ENCODE data around the gene FBXL16.
"Not testable (repeated sequence)": the region's sequence is repeated elsewhere in the genome, so short reads cannot be mapped to it uniquely, and the experiment has no call there.

FBXL16 gene

GRCh38 chr16:749010-749409 is 43.4 kb upstream of the FBXL16 start:
- CTCF ChIA-PET: interaction anchor here (1.7 to 1.8 kb wide), 2 partner anchors 11 to 37 kb away, joined by 4 to 5 read pairs; partner anchors contain the start of gene MSLN
- no peak for TF ChIP-seq CTCF (IDR thresholded peaks at IDR 0.05; ENCODE audit: control extremely low read depth, extremely low read depth, low read depth, missing control alignments)
- POLR2A ChIA-PET: no interaction called here
- no peak for DNase-seq (ENCODE audit: extremely low spot score)

DNA sequence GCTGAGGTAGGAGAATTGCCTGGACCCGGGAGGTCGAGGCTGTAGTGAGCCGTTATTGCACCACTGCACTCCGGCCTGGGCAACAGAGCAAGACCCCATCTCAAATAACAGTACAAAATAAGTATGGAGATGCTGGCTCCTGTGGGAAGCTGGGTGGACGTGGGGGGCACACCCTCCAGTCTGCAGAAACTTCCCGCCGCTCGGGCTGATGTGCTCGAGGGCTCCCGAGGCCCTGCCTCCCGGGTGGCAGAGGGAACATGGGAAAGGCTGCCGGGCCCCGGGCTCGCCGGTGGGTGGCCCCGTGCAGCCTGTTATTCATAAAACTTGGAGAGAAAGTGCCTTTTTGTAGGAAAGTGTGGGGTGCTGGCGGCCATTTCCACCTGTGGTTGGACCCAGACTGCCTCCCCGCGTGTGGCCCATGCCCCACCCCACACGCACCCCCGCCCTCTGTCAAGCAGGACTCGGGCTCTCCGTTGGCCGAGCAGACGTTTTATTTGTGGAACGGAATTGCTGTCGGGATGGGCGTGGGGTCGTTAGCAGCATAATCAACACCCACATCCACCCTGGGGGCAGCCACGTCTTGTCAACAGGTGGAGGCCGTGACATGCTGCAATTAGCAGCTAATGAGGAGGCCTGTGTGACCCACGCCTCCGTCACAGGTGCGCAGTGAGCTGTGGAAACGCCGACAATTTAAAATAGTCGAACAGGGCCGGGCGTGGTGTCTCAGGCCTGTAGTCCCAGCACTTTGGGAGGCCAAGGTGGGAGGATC is 42.6 kb upstream of the FBXL16 start:
- CTCF ChIA-PET: no interaction called here
- DNase-seq (ENCODE audit: extremely low spot score): no peak
- TF ChIP-seq CTCF (IDR thresholded peaks at IDR 0.05; ENCODE audit: control extremely low read depth, extremely low read depth, low read depth, missing control alignments): no peak
- POLR2A ChIA-PET: no interaction called here

DNA sequence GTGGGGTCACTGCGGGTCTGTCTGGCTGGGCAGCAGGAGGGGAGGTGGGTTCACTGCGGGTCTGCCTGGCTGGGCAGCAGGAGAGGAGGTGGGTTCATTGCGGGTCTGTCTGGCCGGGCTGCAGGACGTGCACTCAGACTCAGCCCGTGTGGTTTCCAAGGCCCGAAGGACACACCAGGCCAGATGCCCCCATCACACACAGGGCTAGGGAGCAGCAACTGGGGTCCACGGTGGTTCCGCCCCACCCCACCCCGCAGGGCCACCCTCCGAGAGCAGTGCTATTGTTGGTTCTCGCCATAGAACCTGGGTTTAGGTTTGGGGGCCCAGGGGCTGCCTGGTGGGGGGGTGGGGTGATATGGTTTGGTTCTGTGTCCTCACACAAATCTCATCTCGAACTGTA is 41.0 kb upstream of the FBXL16 start:
- no peak for DNase-seq (ENCODE audit: extremely low spot score)
- ChIA-PET CTCF (no interaction called here), POLR2A (no interaction called here)
- TF ChIP-seq CTCF (IDR thresholded peaks at IDR 0.05; ENCODE audit: control extremely low read depth, extremely low read depth, low read depth, missing control alignments): no peak

DNA sequence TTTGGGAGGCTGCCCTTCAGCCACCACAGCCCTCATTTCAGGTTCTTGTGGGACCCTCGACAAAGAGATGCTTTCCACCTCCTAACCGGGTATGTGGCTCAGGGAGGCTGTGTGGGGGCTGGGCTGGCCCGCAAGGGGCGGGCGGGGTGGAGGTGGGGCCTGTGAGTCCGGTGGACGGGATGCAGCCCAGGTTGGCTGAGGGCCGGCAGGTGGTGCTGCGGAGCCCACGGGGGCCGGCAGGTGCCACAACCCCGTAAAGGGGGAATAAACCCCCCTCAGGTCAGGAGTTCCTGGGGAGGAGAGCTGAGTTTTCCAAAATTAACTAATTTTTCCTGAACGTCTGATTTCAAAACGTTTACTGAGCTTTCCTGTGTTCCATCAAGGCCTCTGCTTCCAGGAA is 40.1 kb upstream of the FBXL16 start:
- ChIA-PET POLR2A (no interaction called here), CTCF (interaction anchor here (1.0 to 1.4 kb wide), 3 partner anchors 10 to 357 kb away, joined by 3 to 4 read pairs (median 3); no protein-coding TSS in a partner anchor)
- peak; percentile 71 for DNase-seq (ENCODE audit: extremely low spot score)

DNA sequence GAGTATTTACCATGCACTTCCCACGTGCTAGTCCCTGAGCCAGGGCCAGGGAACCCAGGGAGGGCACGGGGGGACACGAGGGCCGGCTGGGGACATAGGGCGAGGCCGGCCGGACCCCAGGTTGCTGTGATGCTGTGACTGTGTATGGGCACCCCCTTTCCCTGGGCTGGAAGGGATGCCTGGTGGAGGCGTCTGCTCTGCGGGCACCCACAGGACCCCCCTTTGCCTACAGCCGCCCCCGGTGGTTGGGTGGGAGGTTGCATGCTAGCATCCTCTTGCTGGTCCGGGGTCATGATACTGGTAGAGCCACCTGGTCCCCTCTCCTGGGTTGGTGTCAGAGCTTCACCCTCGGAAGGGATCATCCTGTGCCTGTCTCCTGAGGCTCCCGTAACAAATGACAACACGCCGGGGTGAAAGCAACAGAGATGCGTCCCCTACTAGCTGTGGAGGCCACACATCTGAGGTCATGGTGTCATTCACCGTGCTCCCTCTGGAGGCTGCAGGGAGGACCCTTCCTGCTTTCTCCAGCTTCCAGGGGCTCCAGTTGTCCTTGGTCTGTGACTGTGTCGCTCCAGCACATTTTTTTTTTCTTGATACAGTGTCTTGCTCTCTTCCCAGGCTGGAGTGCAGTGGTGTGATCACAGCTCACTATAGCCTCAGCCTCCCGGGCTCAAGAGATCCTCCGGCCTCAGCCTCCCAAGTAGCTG is 38.3 kb upstream of the FBXL16 start:
- POLR2A ChIA-PET: no interaction called here
- no peak for TF ChIP-seq CTCF (IDR thresholded peaks at IDR 0.05; ENCODE audit: control extremely low read depth, extremely low read depth, low read depth, missing control alignments)
- DNase-seq (ENCODE audit: extremely low spot score): no peak
- CTCF ChIA-PET: interaction anchor here (1.0 to 5.0 kb wide), 4 partner anchors 24 to 41 kb away, joined by 4 to 15 read pairs (median 6); partner anchors contain the start of gene ANTKMT

More for the DNA sequence above, 40.1 kb upstream of the FBXL16 start:
- TF ChIP-seq CTCF (IDR thresholded peaks at IDR 0.05; ENCODE audit: control extremely low read depth, extremely low read depth, low read depth, missing control alignments): peak; percentile 44

DNA sequence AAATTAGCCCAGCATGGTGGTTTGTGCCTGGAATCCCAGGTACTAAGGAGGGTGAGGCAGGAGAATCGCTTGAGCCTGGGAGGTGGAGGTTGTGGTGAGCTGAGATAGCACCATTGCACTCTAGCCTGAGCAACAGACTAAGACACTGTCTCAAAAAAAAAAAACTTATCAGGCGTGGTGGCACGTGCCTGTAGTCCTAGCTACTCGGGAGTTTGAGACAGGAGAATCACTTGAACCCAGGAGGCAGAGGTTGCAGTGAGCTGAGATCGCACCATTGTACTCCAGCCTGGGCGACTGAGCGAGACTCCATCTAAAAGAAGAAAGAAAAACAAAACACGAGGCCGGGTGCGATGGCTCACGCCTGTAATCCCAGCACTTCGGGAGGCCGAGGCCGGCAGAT is 37.3 kb upstream of the FBXL16 start:
- CTCF ChIA-PET: interaction anchor here (1.0 to 5.0 kb wide), 5 partner anchors 13 to 42 kb away, joined by 4 to 15 read pairs (median 6); partner anchors contain the start of gene ANTKMT
- DNase-seq (ENCODE audit: extremely low spot score); POLR2A ChIA-PET: not testable (repeated sequence)
